K562 (cell line): ENCODE measurements around the gene PLXNA2. TPM values are rescaled to one million over a fixed set of nuclear protein-coding genes. Genes with fewer than 3 reads are reported as not detected.

Experiments
- ATAC-seq: fragments of 200-7000 bp; cut with Tn5 transposase; 3 replicates; pipeline ENCODE4 v1.9.1; 2020; ENCODE audit warnings: moderate library complexity
- BruUV-seq: library from RNA; stranded (reverse); fragments of 400-500 nt; replicated peaks from 2 replicates; lab custom pipeline; 2021; lab: Mats Ljungman, UMichigan
- CTCF ChIA-PET: fragments of 300-600 bp; formaldehyde crosslinking; extraction: SDS; loops from one replicate; lab custom pipeline; 2021; ENCODE audit warnings: low intra/inter-chr PET ratio; lab: Yijun Ruan, JAX
- POLR2A ChIA-PET: fragments of 300-600, 350-650 bp; sonication (Branson Sonifier 250); formaldehyde crosslinking; extraction: SDS; loops from one replicate; lab custom pipeline; 2021; ENCODE audit warnings: antibody characterized with exemption, inconsistent platforms; lab: Yijun Ruan, JAX
- DNase-seq, 4 experiments: peaks; one replicate each; pipeline versions ENCODE4 v3.0.0 to v3.0.0-alpha.2; 2011 to 2018; ENCODE audit warnings: low spot score in 3 of 4, mixed read lengths in 3 of 4; ENCODE audit errors: extremely low read depth in 1 of 4
- FAIRE-seq: peaks from 2 replicates; lab custom pipeline; 2011; peaks lifted over from hg19 to GRCh38; lab: Jason Lieb, UNC
- H2AFZ ChIP-seq: 2 replicates; pipeline ENCODE4 v1.6.0; 2011; ENCODE audit warnings: low read depth, low read length, control low read depth, inconsistent platforms
- H3K27ac ChIP-seq: fragments of 200-600 bp; 3 replicates; pipeline ENCODE4 v1.8.0; 2011; ENCODE audit warnings: low read depth, mild to moderate bottlenecking, control low read depth, inconsistent platforms, low read length, moderate library complexity, mixed read lengths; ENCODE audit errors: extremely low read depth
- H3K27me3 ChIP-seq, 2 experiments: fragments of 300-600 bp in 1 of 2; 2 replicates in 1 of 2; 3 replicates in 1 of 2; pipeline versions ENCODE4 v1.6.0 to v1.8.0; 2011; ENCODE audit warnings: inconsistent platforms in 2 of 2, low read length in 2 of 2, mild to moderate bottlenecking in 1 of 2, mixed read lengths in 1 of 2, moderate library complexity in 1 of 2; ENCODE audit not compliant: control insufficient read depth in 2 of 2, insufficient read depth in 2 of 2
- H3K36me3 ChIP-seq: fragments of 300-600 bp; 3 replicates; pipeline ENCODE4 v1.8.0; 2011; ENCODE audit warnings: mild to moderate bottlenecking, low read length, inconsistent platforms; ENCODE audit not compliant: control insufficient read depth, insufficient read depth
- H3K4me1 ChIP-seq, 2 experiments: fragments of 200-600 bp in 1 of 2; replicated peaks in 1 of 2; 2 replicates in 1 of 2; 3 replicates in 1 of 2; pipeline versions ENCODE4 v1.5.1 to v1.8.0; 2011; ENCODE audit warnings: inconsistent platforms in 2 of 2, low read length in 2 of 2, mild to moderate bottlenecking in 1 of 2, mixed read lengths in 1 of 2, moderate library complexity in 1 of 2; ENCODE audit not compliant: control insufficient read depth in 2 of 2, insufficient read depth in 2 of 2
- H3K4me2 ChIP-seq: 2 replicates; pipeline ENCODE4 v1.6.1; 2011; ENCODE audit warnings: low read length, control low read depth, inconsistent platforms, mixed read lengths; ENCODE audit not compliant: insufficient read depth
- H3K4me3 ChIP-seq: fragments of 200-600 bp; sonication (generic), shearing (Covaris generic); 2 replicates; pipeline ENCODE4 v1.5.1; 2016; ENCODE audit warnings: control low read depth, inconsistent platforms
- H3K79me2 ChIP-seq: fragments of 200-600 bp; 3 replicates; pipeline ENCODE4 v1.8.0; 2011; ENCODE audit warnings: low read length, inconsistent platforms; ENCODE audit not compliant: control insufficient read depth, insufficient read depth
- H3K9ac ChIP-seq, 2 experiments: 2 replicates each; pipeline versions ENCODE4 v1.6.0 to v1.6.1; 2011; ENCODE audit warnings: low read depth in 2 of 2, low read length in 2 of 2, control low read depth in 1 of 2, inconsistent platforms in 1 of 2, mild to moderate bottlenecking in 1 of 2, mixed read lengths in 1 of 2; ENCODE audit not compliant: insufficient read depth in 1 of 2
- H3K9me1 ChIP-seq: one replicate; pipeline ENCODE4 v1.6.0; 2011; ENCODE audit warnings: inconsistent platforms, mild to moderate bottlenecking, low read length, moderate library complexity; ENCODE audit not compliant: control insufficient read depth, insufficient read depth
- H3K9me3 ChIP-seq: replicated peaks from 2 replicates; pipeline ENCODE4 v1.5.1; 2011; ENCODE audit warnings: low read depth, low read length, inconsistent platforms; ENCODE audit not compliant: control insufficient read depth, insufficient read depth
- H4K20me1 ChIP-seq: replicated peaks from 2 replicates; pipeline ENCODE4 v1.6.1; 2011; ENCODE audit warnings: low read length, inconsistent platforms, mixed read lengths; ENCODE audit not compliant: control insufficient read depth, insufficient read depth
- CSDE1 ChIP-seq, 2 experiments: fragments of 450-650 bp; IDR thresholded peaks; 2 replicates each; pipeline ENCODE4 v1.6.1; 2016; ENCODE audit warnings: mild to moderate bottlenecking in 1 of 2
- FUS ChIP-seq: fragments of 200-400 bp; formaldehyde crosslinking; optimal IDR thresholded peaks from 2 replicates; pipeline ENCODE3; 2017; ENCODE audit warnings: low read depth, low read length
- HDAC2 ChIP-seq: fragments of 450-650 bp; IDR thresholded peaks from 2 replicates; pipeline ENCODE4 v1.6.1; 2016; ENCODE audit warnings: mild to moderate bottlenecking
- HIVEP1 ChIP-seq: fragments of 250-450 bp; sonication (Bioruptor Pico); IDR thresholded peaks from 2 replicates; pipeline ENCODE4 v1.4.0; 2020; ENCODE audit warnings: mild to moderate bottlenecking
- JUNB ChIP-seq: fragments of 450-650 bp; formaldehyde crosslinking; conservative IDR thresholded peaks from 2 replicates; pipeline ENCODE4 v1.4.0; 2020; ENCODE audit warnings: mild to moderate bottlenecking
- MCM7 ChIP-seq, 2 experiments: fragments of 450-650 bp; IDR thresholded peaks; 2 replicates each; pipeline ENCODE4 v1.6.1; 2016 to 2018
- MED1 ChIP-seq: sonication (generic); formaldehyde crosslinking; IDR thresholded peaks from 2 replicates; pipeline ENCODE4 v1.8.1; 2023; ENCODE audit warnings: missing genetic modification reagents, borderline replicate concordance
- MTA3 ChIP-seq: fragments of 450-650 bp; formaldehyde crosslinking; IDR thresholded peaks from 2 replicates; pipeline ENCODE4 v1.6.1; 2017; ENCODE audit warnings: mild to moderate bottlenecking, borderline replicate concordance
- NR2C1 ChIP-seq, 2 experiments: fragments of 450-650 bp; IDR thresholded peaks; 2 replicates each; pipeline ENCODE4 v1.6.1; 2017; ENCODE audit warnings: mild to moderate bottlenecking in 2 of 2, antibody characterized with exemption in 1 of 2, inconsistent platforms in 1 of 2, missing compliant biosample characterization in 1 of 2, missing genetic modification characterization in 1 of 2
- PCBP2 ChIP-seq: fragments of 200-400 bp; formaldehyde crosslinking; IDR thresholded peaks from 2 replicates; pipeline ENCODE4 v1.6.1; 2018; ENCODE audit warnings: low read length, low read depth, mild to moderate bottlenecking, moderate library complexity; ENCODE audit not compliant: poor library complexity, severe bottlenecking
- RBM17 ChIP-seq: fragments of 200-400 bp; formaldehyde crosslinking; IDR thresholded peaks from 2 replicates; pipeline ENCODE4 v1.6.1; 2017; ENCODE audit warnings: low read depth, mild to moderate bottlenecking, low read length, borderline replicate concordance
- RBM25 ChIP-seq: fragments of 200-400 bp; formaldehyde crosslinking; IDR thresholded peaks from 2 replicates; pipeline ENCODE4 v1.6.1; 2018; ENCODE audit warnings: low read length, low read depth, moderate library complexity; ENCODE audit not compliant: severe bottlenecking
- STAG1 ChIP-seq: sonication (generic); formaldehyde crosslinking; IDR thresholded peaks from 2 replicates; pipeline ENCODE4 v1.5.0; 2020; ENCODE audit warnings: missing genetic modification reagents, borderline replicate concordance
- TAF15 ChIP-seq: fragments of 200-400 bp; formaldehyde crosslinking; IDR thresholded peaks from 2 replicates; pipeline ENCODE4 v1.6.1; 2017; ENCODE audit warnings: mild to moderate bottlenecking, low read depth, low read length, moderate library complexity
- ZNF134 ChIP-seq: fragments of 250-450 bp; sonication (Bioruptor Pico); conservative IDR thresholded peaks from 2 replicates; pipeline ENCODE4 v1.4.0; 2020
- ZNF140 ChIP-seq: fragments of 250-450 bp; sonication (Bioruptor Pico); IDR thresholded peaks from 2 replicates; pipeline ENCODE4 v1.8.0; 2021; ENCODE audit warnings: moderate library complexity, mild to moderate bottlenecking, inconsistent platforms
- ZNF354B ChIP-seq: fragments of 250-450 bp; sonication (Bioruptor Pico); IDR thresholded peaks from 2 replicates; pipeline ENCODE4 v1.4.0; 2020
- WGBS: fragments of 100-300 bp; shearing (Covaris generic); methylation state at CpG from one replicate; pipeline ENCODE4 v1.1.6; 2016; ENCODE audit warnings: low coverage, mixed read lengths; ENCODE audit not compliant: insufficient coverage; ENCODE audit errors: missing lambda C conversion rate; 5-methylcytosine and 5-hydroxymethylcytosine counted together
- in situ Hi-C: fragments of 300-500 bp; cut with MboI; formaldehyde crosslinking; loops from 4 replicates; pipeline ENCODE4 v1.15.0; 2018; ENCODE audit warnings: inconsistent platforms, mixed read lengths
- intact Hi-C: fragments of 100-400 bp; cut with micrococcal nuclease; formaldehyde crosslinking; loops from 2 replicates; pipeline ENCODE4 v1.14.2; 2022
- polyA plus RNA-seq, 8 experiments: library from polyadenylated mRNA; depleted of rRNA in 4 of 8; stranded (reverse) in 5 of 8; unstranded in 3 of 8; fragments of >200 nt; fragmentation: Nextera tagmentation in 2 of 8; fragmentation: Illumina TruSeq in 1 of 8; extraction: Ambion mirVana in 2 of 8; extraction: Trizol in 1 of 8; gene quantifications; 2 replicates each; pipeline versions ENCODE4 v1.2.1 to v1.2.3, GENCODE V29; 2011 to 2014; ENCODE audit warnings: inconsistent platforms in 1 of 8, missing spikeins in 1 of 8
- total RNA-seq, 7 experiments: library from RNA; depleted of rRNA in 6 of 7; stranded (reverse); fragments of >200 nt in 6 of 7; fragmentation: Illumina TruSeq in 2 of 7; extraction: Trizol in 2 of 7; gene quantifications; 2 replicates each; pipeline versions ENCODE4 v1.2.1 to v1.2.3, GENCODE V29; 2011 to 2021; ENCODE audit warnings: low replicate concordance in 1 of 7

Gene PLXNA2
- total and polyA plus RNA-seq, 9 of the 15 experiments (the other 6 are each of a cell fraction or from before 2014, with no cell fraction given) = 0.01 to 1.3 (median 0.32) TPM

- no peak overlapping the region for H3K4me3 ChIP-seq
- no peak for FAIRE-seq
- no peak overlapping the region for H3K27ac ChIP-seq
- ChIA-PET CTCF (no interaction called here), POLR2A (no interaction called here)
- intact Hi-C loops = loop anchor here (10.0 kb wide), 1 partner anchor 200 kb away; no protein-coding TSS in a partner anchor
- H3K4me2 ChIP-seq = no peak overlapping the region
- no peak for TF ChIP-seq PCBP2
- TF ChIP-seq MCM7 (IDR thresholded peaks at IDR 0.05) = no peak
- no peaks in the 10 kb centered on the region for H3K4me1 ChIP-seq
- no peak for ATAC-seq
- in situ Hi-C loops = no loop called here
- no peak for DNase-seq
- no peak overlapping the region for H2AFZ ChIP-seq
- H3K36me3 ChIP-seq = no peaks in the 10 kb centered on the region
- no TSS peak for BruUV-seq
- H3K79me2 ChIP-seq = no peaks in the 10 kb centered on the region
- no peaks in the 10 kb centered on the region for H3K9me3 ChIP-seq
- H3K27me3 ChIP-seq = peaks cover 36 to 41% of the 10 kb centered on the region in 2 experiments; a peak in 4 of 5 replicates
- 0% methylated on average over 1 of the region's 1 CpG for WGBS
- H4K20me1 ChIP-seq = no peaks in the 10 kb centered on the region
- H3K9me1 ChIP-seq = no peaks in the 10 kb centered on the region
- H3K9ac ChIP-seq = no peak overlapping the region
These were observed 10.2 kb upstream of the PLXNA2 start for GRCh38 chr1:208254376-208254775.

DNA sequence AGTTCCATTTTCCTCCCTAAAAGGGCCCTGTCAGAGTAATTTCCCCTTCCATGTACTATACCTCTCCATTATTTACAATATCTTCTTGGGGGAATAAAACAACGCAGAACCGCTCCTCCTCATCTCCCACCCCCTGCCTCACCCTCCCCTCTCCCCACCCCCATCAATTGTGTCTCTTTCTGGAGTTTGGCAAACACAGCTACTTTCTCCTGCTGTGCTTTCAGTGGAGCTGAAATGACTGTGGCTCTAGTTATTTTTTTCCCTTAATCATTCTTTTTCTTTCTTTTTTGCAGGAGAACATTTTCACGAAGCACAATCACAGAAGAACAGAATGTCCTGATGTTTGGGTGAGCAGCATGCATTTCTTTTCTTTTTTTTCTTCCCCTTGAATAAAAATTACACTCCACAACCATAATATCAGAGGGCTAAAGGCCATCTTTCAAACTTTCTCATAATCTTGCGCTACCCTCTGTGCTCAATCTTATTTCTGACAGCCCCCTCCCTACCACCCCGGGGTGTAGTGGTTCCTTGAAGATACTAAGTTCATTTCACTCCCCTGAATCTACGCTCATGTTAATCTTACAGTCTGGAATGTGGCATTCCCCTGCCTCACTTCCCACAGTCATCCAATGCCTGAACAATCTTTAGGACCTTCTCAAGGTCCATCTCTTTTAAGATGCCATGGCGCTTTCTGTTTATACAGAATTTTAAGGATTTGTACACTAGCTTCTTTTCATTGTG lies 8.8 kb upstream of the PLXNA2 start:
- H2AFZ ChIP-seq = no peak overlapping the region
- TF ChIP-seq ZNF140 (CRISPR knock-in tag) (no peak), CSDE1 (IDR thresholded peaks at IDR 0.05) (no peak), FUS (no peak), HDAC2 (no peak), TAF15 (no peak), NR2C1 (IDR thresholded peaks at IDR 0.05) (no peak), NR2C1 (tag; IDR thresholded peaks at IDR 0.05) (no peak), ZNF354B (no peak), MED1 (CRISPR knock-in tag) (no peak), ZNF134 (CRISPR knock-in tag) (no peak), RBM17 (no peak), JUNB (no peak), RBM25 (no peak), STAG1 (CRISPR knock-in tag) (no peak), HIVEP1 (no peak), MTA3 (no peak)
- TF ChIP-seq, all 486 proteins: peak for 0
- H3K4me1 ChIP-seq = no peaks in the 10 kb centered on the region
- BruUV-seq = no TSS peak
- H3K9me3 ChIP-seq = no peaks in the 10 kb centered on the region
- ChIA-PET POLR2A (interaction anchor here (0.6 kb wide), 1 partner anchor 190 kb away, joined by 3 read pairs; no protein-coding TSS in a partner anchor), CTCF (interaction anchor here (0.6 kb wide), 2 partner anchors 118 to 1079 kb away, joined by 3 read pairs; no protein-coding TSS in a partner anchor)
- under 1% methylated on average over 7 of the region's 7 CpGs for WGBS
- intact Hi-C loops = loop anchor here (10.0 kb wide), 1 partner anchor 202 kb away; no protein-coding TSS in a partner anchor
- FAIRE-seq (no peak), ATAC-seq (no peak), DNase-seq (no peak)
- no peak overlapping the region for H3K4me3 ChIP-seq
- no peaks in the 10 kb centered on the region for H3K36me3 ChIP-seq
- H3K4me2 ChIP-seq = no peak overlapping the region
- H3K9me1 ChIP-seq = no peaks in the 10 kb centered on the region
- no peak overlapping the region for H3K9ac ChIP-seq
- H3K79me2 ChIP-seq = no peaks in the 10 kb centered on the region
- H3K27ac ChIP-seq = no peak overlapping the region
- in situ Hi-C loops = no loop called here
- peaks cover 39 to 40% of the 10 kb centered on the region in 2 experiments for H3K27me3 ChIP-seq
- no peaks in the 10 kb centered on the region for H4K20me1 ChIP-seq
